HCT116 (cell line): Measurements from ENCODE around the gene NEK1.

Source experiments
- ATF3 ChIP-seq: IDR thresholded peaks from 2 replicates; pipeline ENCODE4 v1.6.1; 2012
- CTCF ChIP-seq, 3 experiments: fragments of 200-600 bp in 1 of 3; sonication (generic) in 1 of 3; IDR thresholded peaks in 2 of 3; conservative IDR thresholded peaks in 1 of 3; 2 replicates each; pipeline ENCODE4 v1.5.1; 2012 to 2017; ENCODE audit warnings: low read depth in 2 of 3, low read length in 2 of 3, antibody characterized with exemption in 1 of 3, borderline replicate concordance in 1 of 3, control low read depth in 1 of 3, mild to moderate bottlenecking in 1 of 3, mixed read lengths in 1 of 3, mixed run types in 1 of 3, moderate library complexity in 1 of 3; ENCODE audit not compliant: insufficient read depth in 1 of 3
- EZH2 ChIP-seq: fragments of 200-600 bp; sonication (generic); IDR thresholded peaks from 2 replicates; pipeline ENCODE4 v1.6.1; 2017; ENCODE audit warnings: antibody characterized with exemption, mixed run types
- SP1 ChIP-seq: IDR thresholded peaks from 2 replicates; pipeline ENCODE4 v1.6.1; 2012; ENCODE audit warnings: low read depth
- ZBTB33 ChIP-seq: IDR thresholded peaks from 2 replicates; pipeline ENCODE4 v1.6.1; 2011; ENCODE audit warnings: mild to moderate bottlenecking, low read length, moderate library complexity; ENCODE audit not compliant: insufficient replicate concordance; ENCODE audit errors: extremely low read depth

GRCh38 chr4:169630069-169630468 is 17.7 kb upstream of the NEK1 start:
- no peak for TF ChIP-seq EZH2
- TF ChIP-seq CTCF (IDR thresholded peaks at IDR 0.05 in 2 of 3, conservative IDR thresholded peaks at IDR 0.05 in 1 of 3; ENCODE audit: borderline replicate concordance in 1 of 3, insufficient read depth in 1 of 3, low read depth in 2 of 3, low read length in 2 of 3) = no peak
- no peak for TF ChIP-seq SP1
- no peak for TF ChIP-seq ZBTB33
- TF ChIP-seq ATF3 = no peak
